Measurements from ENCODE around the gene ARID5B. TPM values are rescaled to one million over a fixed set of nuclear protein-coding genes. Genes with fewer than 3 reads are reported as not detected.

The ARID5B gene
- polyA plus RNA-seq, 3 donors: 1.00 to 2.5 (median 1.5) TPM

DNA sequence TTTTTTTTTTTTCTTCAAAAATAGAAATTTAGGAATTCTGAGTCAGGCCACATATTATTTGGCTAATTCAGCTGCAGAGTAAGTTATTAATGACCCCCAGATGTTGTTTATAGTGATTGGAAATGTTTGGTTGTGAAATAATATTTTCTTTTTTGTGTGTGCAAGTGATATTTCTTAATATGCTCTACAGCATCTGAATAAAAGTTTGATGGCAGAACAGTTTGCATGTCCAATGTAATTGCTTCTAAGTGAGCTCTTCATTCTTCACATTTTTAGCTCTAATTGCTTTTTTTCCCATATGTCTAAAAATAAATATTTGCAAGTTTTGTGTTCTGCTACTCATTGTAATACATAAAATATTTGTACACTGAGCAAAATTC is 116.0 kb downstream of the ARID5B start:
- TF ChIP-seq, protein P1, sequence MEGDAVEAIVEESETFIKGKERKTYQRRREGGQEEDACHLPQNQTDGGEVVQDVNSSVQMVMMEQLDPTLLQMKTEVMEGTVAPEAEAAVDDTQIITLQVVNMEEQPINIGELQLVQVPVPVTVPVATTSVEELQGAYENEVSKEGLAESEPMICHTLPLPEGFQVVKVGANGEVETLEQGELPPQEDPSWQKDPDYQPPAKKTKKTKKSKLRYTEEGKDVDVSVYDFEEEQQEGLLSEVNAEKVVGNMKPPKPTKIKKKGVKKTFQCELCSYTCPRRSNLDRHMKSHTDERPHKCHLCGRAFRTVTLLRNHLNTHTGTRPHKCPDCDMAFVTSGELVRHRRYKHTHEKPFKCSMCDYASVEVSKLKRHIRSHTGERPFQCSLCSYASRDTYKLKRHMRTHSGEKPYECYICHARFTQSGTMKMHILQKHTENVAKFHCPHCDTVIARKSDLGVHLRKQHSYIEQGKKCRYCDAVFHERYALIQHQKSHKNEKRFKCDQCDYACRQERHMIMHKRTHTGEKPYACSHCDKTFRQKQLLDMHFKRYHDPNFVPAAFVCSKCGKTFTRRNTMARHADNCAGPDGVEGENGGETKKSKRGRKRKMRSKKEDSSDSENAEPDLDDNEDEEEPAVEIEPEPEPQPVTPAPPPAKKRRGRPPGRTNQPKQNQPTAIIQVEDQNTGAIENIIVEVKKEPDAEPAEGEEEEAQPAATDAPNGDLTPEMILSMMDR (IDR thresholded peaks at IDR 0.05): no peak
- H3K27ac Mint-ChIP-seq: peak overlapping the region; percentile 94 to 99 (median 97)
- H3K27me3 ChIP-seq (ENCODE audit: control insufficient read depth in 2 of 2, insufficient read depth in 2 of 2, low read length in 2 of 2): no peaks in the 10 kb centered on the region
- H2AFZ ChIP-seq (ENCODE audit: insufficient read depth, low read depth, low read length, poor library complexity, severe bottlenecking): no peak overlapping the region
- no peaks in the 10 kb centered on the region for H3K27me3 Mint-ChIP-seq (ENCODE audit: low read depth in 3 of 3)
- peaks cover 34% of the 10 kb centered on the region for H3K4me1 Mint-ChIP-seq
- H3K4me3 Mint-ChIP-seq: no peak overlapping the region
- H3K4me3 ChIP-seq (replicated peaks in 1 of 3; ENCODE audit: low read depth in 2 of 3, low read length in 3 of 3): peak overlapping the region in 1 of 3 experiments; percentile 52
- H3K4me1 ChIP-seq (ENCODE audit: control insufficient read depth in 1 of 2, insufficient read depth in 2 of 2, low read length in 2 of 2): peaks cover 21 to 30% of the 10 kb centered on the region in 2 donors
- intact Hi-C loops (cut with micrococcal nuclease): no loop called here
- no peak for DNase-seq
- peaks cover 2% of the 10 kb centered on the region in 2 donors for H3K36me3 Mint-ChIP-seq
- peak overlapping the region; percentile 47 for H3K4me2 ChIP-seq (replicated peaks; ENCODE audit: extremely low read depth, low read length, poor library complexity, severe bottlenecking)
- H3K9me3 ChIP-seq (replicated peaks in 1 of 2; ENCODE audit: control insufficient read depth in 1 of 2, insufficient read depth in 1 of 2, low read length in 2 of 2): no peaks in the 10 kb centered on the region
- no peak overlapping the region for H3K9ac ChIP-seq (ENCODE audit: insufficient read depth, low read length, poor library complexity, severe bottlenecking)
- no peaks in the 10 kb centered on the region for H4K20me1 ChIP-seq (ENCODE audit: insufficient read depth, low read length)
- H3K27ac ChIP-seq (ENCODE audit: low read depth in 1 of 2, low read length in 2 of 2): peak overlapping the region; percentile 72 to 92
- H3K79me2 ChIP-seq (ENCODE audit: insufficient read depth, low read length): peaks cover 4% of the 10 kb centered on the region
- H3K36me3 ChIP-seq (replicated peaks in 1 of 2; ENCODE audit: control insufficient read depth in 1 of 2, insufficient read depth in 2 of 2, low read length in 2 of 2): no peaks in the 10 kb centered on the region
- H3K9me3 Mint-ChIP-seq: peaks cover 0 to 2% (median 0%) of the 10 kb centered on the region in 7 donors

DNA sequence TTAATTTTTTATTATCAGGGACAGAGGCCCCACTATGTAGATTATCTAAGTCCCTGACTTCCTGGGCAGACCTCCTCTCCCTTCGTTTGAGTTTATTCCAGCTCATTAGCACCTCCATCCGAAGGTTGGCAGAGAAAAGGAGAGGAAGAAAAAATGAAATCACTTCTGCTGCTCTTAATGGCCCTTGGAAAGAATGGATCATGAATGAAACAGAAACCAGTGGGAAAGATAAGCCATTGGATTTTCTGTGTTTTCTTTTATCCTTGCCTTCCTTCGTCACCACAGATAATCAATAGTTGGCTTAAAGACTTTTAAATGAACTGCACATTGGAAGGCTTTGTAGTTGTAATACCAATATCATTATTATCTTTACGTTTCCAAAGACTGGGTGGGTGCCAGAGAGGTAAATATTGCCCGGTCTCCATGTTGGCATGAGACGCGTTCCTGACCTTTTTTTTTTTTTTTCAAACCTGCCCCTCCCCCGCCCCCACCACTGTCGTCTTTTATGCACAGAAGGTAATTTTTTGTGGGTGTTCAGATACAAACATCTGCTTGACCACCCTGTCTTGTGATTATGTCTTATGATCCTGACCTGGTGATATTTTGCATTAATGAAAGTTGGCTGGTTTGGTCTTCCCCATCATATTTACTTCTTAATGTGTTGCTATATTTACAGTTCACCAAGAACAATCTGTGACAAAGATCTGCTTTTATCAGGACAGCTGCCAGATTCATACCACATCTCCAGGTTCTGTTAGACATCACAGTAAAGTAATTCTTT is 116.8 kb downstream of the ARID5B start:
- no peaks in the 10 kb centered on the region for H4K20me1 ChIP-seq (ENCODE audit: insufficient read depth, low read length)
- peak overlapping the region in 2 of 7 donors; percentile 11 to 94 for H3K27ac Mint-ChIP-seq
- no peak overlapping the region for H2AFZ ChIP-seq (ENCODE audit: insufficient read depth, low read depth, low read length, poor library complexity, severe bottlenecking)
- DNase-seq: no peak
- intact Hi-C loops (cut with micrococcal nuclease): no loop called here
- no peaks in the 10 kb centered on the region for H3K27me3 Mint-ChIP-seq (ENCODE audit: low read depth in 3 of 3)
- peaks cover 39% of the 10 kb centered on the region for H3K4me1 Mint-ChIP-seq
- no peak overlapping the region for H3K4me2 ChIP-seq (replicated peaks; ENCODE audit: extremely low read depth, low read length, poor library complexity, severe bottlenecking)
- H3K9me3 ChIP-seq (replicated peaks in 1 of 2; ENCODE audit: control insufficient read depth in 1 of 2, insufficient read depth in 1 of 2, low read length in 2 of 2): no peaks in the 10 kb centered on the region
- H3K4me1 ChIP-seq (ENCODE audit: control insufficient read depth in 1 of 2, insufficient read depth in 2 of 2, low read length in 2 of 2): peaks cover 21 to 30% of the 10 kb centered on the region in 2 donors
- no CpG with 5 or more reads among the region's 9 CpGs for WGBS (ENCODE audit: insufficient coverage)
- H3K36me3 ChIP-seq (replicated peaks in 1 of 2; ENCODE audit: control insufficient read depth in 1 of 2, insufficient read depth in 2 of 2, low read length in 2 of 2): no peaks in the 10 kb centered on the region
- H3K9me3 Mint-ChIP-seq: peaks cover 0 to 2% (median 0%) of the 10 kb centered on the region in 7 donors
- peaks cover 2% of the 10 kb centered on the region in 2 donors for H3K36me3 Mint-ChIP-seq
- H3K4me3 ChIP-seq (replicated peaks in 1 of 3; ENCODE audit: low read depth in 2 of 3, low read length in 3 of 3): no peak overlapping the region
- H3K79me2 ChIP-seq (ENCODE audit: insufficient read depth, low read length): peaks cover 4% of the 10 kb centered on the region
- no peak overlapping the region for H3K27ac ChIP-seq (ENCODE audit: low read depth in 1 of 2, low read length in 2 of 2)
- TF ChIP-seq, protein P1 (IDR thresholded peaks at IDR 0.05): no peak
- no peak overlapping the region for H3K9ac ChIP-seq (ENCODE audit: insufficient read depth, low read length, poor library complexity, severe bottlenecking)
- no peak overlapping the region for H3K4me3 Mint-ChIP-seq
- no peaks in the 10 kb centered on the region for H3K27me3 ChIP-seq (ENCODE audit: control insufficient read depth in 2 of 2, insufficient read depth in 2 of 2, low read length in 2 of 2)
